ENCODE measurements around the gene CEP112.
"Not testable (repeated sequence)": the region's sequence is repeated elsewhere in the genome, so short reads cannot be mapped to it uniquely, and the experiment has no call there.

Gene CEP112

GRCh38 chr17:65756760-65757159, 435.2 kb downstream of the CEP112 start:
- FAIRE-seq = no peak

- no peak for FAIRE-seq
These were observed 436.1 kb downstream of the CEP112 start for GRCh38 chr17:65755799-65756198.

GRCh38 chr17:65754630-65755029, 437.3 kb downstream of the CEP112 start:
- FAIRE-seq = no peak

- FAIRE-seq = no peak
These were observed 437.9 kb downstream of the CEP112 start for GRCh38 chr17:65754081-65754480.

DNA sequence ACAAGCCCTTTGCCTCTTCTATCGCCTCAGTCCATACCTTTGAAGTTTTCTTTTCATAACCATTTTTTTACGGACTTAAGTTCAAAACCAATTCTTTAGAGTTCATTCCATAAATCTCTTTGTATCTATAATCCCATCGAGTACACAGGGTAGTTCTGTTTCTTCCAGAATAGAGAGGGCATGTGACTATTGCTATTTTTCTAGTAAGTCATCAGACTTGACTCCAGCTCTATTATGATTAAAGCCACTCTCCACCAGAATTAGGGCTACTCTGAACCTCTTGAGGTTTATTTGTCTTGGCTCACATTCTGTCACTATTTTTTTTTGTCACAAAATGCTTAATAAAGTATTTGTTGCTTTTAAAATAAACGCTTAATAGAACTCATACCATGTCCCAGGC, 438.6 kb downstream of the CEP112 start:
- FAIRE-seq = no peak

DNA sequence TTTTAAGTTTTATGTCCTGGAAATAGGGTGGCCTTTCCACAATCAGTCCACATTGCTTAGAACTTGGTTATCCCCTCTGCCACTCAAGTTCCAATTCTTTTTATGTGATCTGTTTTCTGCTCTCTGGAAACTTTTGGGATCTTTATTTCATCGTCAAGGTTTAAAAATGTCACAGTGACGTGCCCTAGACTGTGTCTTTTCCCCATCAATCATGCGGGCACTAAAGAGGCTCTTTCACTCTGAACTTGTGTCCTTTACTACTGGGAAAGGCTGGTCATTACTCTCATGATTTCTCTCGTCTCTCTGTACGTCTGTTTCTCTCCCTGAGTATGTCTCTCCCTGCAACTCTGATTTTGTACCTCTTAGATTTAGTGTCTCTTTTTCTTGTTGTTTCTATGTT, 440.7 kb downstream of the CEP112 start:
- no peak for FAIRE-seq

GRCh38 chr17:65750631-65751115, 441.3 kb downstream of the CEP112 start:
- no peak for FAIRE-seq

GRCh38 chr17:65750166-65750565, 441.8 kb downstream of the CEP112 start:
- no peak for FAIRE-seq

DNA sequence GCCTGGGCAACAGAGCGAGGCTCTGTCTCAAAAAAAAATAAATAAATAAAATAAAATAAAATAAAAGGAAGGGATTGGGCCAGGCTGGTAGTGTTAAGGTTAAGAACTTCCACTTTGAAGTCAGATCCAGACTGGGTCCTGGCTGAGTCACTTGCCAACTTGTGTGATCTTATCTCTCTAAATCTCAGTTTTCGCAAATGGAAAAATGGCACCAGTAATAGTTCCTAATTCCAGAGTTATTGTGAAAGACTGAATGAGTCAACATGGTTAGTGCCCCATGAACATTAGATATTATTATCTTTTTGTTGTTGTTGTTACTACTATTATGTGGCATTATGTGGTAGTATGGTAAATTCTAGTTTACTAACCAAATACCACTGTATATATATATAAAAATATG, 442.5 kb downstream of the CEP112 start:
- no peak for FAIRE-seq

DNA sequence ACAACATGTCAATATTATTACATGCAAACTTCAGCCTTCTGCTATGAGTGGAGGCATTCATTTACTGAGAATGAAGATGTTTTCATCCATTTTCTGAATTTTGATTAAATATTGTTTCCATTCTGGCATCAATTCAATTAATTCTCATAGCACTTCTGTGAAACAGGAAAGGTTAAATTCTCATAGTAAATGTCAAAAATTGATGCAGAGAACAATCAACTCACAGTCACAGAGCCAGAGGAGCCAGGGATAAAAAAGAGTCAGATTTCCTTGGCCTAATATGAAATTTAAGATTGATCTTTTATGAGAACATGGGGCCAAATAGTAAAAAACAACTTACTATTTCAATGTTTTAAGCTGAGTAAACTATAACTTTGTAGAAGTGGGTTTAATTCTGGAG, 446.7 kb downstream of the CEP112 start:
- no peak for FAIRE-seq

- FAIRE-seq = no peak
These were observed 448.7 kb downstream of the CEP112 start for GRCh38 chr17:65743308-65743655.

GRCh38 chr17:65742403-65743307, 449.3 kb downstream of the CEP112 start:
- no peak for FAIRE-seq

DNA sequence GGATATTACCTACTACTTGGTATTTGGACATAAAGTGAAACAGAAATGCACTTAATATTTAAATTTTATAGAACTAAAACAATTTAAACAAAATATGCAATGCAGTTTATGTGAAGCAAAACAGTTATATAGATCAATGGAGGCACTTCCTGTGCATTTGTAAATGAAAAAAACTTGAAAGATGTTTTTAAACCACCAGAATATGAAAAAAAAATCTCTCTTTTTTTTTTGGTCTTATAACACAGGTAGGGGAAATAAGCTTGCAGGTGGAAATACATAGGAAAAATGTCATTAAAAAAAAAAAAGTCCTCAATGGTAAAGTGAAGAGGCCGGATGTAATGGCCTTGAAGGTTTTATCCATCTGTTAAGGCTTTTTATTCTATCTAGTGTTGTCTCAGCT, 450.2 kb downstream of the CEP112 start:
- FAIRE-seq = no peak

GRCh38 chr17:65739034-65739433, 452.9 kb downstream of the CEP112 start:
- FAIRE-seq = no peak

GRCh38 chr17:65737451-65737850, 454.5 kb downstream of the CEP112 start:
- FAIRE-seq = no peak

DNA sequence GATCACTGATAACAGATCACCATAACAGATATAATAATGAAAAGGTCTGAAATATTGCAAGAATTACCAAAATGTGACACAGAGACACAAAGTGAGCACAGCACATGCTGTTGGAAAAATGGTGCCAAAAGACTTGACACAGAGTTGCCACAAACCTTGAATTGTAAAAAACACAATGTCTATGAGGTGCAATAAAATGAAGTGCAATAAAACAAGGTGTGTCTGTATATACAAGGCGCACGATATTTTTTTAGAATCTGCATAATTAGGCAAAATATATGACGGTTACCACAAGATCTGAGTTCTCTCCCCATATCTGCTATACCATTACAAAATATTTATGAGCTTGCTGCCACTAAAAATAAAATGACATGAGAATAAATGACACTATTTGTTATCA, 458.6 kb downstream of the CEP112 start:
- no peak for FAIRE-seq

DNA sequence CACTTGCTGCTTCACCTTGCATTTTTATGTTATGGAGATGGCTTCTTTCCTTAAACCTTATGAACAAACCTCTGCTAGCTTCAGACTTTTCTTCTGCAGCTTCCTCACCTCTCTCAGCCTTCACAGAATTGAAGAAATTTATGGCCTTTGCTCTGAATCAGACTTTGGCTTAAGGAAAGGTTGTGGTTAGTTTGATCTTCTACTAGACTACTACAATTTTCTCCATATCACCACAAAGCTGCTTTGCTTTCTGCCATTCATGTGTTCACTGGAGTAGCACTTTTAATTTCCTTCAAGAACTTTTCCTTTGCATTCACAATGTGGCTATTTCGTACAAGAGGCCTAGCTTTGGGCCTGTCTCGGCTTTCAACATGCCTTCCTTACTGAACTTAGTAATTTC, 459.3 kb downstream of the CEP112 start:
- not testable (repeated sequence) for FAIRE-seq

GRCh38 chr17:65730711-65731169, 461.2 kb downstream of the CEP112 start:
- FAIRE-seq = no peak

DNA sequence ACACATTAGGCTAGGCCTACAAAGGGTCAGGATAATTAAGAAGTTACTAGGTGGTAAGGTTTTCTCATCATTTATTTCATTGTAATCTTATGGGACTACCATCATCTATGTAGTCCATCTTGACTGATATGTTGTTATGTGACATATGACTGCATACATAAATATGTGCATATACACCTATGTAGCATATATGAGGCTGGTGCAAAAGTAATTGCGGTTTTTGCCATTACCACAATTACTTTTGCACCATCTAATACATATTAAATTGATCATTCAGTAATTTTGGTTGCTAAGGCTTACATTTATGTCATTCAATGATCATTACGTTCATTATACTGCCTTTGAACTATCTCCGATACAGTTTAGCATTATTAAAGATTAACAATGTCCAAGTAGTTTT, 462.7 kb downstream of the CEP112 start:
- FAIRE-seq = no peak

DNA sequence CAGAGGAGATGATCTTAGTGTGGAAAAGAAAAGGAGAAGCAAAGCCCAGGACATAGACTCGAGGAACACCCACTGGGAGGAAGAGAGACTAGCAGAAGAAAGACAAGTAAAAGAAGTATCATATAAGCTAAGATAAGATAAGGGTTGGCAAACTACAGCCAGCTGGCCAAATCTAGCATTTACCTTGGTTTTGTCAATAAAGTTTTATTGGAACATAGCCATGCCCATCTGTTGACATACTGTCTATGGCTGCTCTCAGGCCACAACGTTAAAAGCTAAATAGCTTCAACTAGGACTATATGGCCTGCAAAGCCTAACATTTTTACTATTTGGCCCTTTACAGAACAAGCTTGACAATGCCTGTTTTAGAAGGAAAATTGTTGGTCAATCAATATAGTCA, 464.1 kb downstream of the CEP112 start:
- no peak for FAIRE-seq

- no peak for FAIRE-seq
These were observed 464.7 kb downstream of the CEP112 start for GRCh38 chr17:65727246-65727645.

DNA sequence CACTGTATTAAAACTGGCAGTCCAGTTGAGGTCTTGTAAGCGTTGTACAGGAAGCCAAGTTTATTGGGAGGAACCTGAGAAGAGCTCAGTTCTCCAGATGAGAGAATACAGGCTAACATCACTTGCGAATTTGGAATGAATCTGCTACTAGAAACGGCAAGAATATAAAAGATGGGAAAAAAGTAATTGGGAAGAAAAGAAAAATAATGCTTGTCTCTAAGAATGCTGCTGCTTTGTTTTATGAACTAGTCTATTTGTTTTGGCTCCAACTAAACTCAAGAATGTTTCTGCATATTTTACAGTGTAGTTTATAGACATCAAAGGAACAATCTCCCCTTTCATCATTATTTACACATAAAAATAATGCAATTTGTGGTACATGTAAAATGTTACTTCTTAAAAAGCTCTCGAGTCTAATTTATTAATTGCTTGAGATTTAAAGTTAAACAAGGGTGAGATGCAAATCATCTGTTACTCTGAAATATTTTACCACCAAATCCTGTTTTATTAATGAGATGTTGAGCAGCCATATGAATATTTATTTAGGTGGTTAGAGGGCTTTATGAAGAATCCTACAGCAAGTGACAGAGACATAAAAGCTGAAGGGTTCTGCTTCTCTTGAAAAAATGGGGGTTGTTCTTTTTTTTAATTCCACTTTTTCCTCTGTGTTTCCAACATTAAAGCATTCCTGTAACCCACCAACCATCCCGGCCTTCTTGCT, 468.3 kb downstream of the CEP112 start:
- no peak for FAIRE-seq

- no peak for FAIRE-seq
These were observed 473.3 kb downstream of the CEP112 start for GRCh38 chr17:65718601-65719000.

Data from TTC549 (cell line).